ENCODE measurements around the gene FOXD2.
"Not testable (repeated sequence)": the region's sequence is repeated elsewhere in the genome, so short reads cannot be mapped to it uniquely, and the experiment has no call there.

The FOXD2 gene

GRCh38 chr1:47439819-47440598, 2.2 kb downstream of the FOXD2 start:
- no peak for DNase-seq (ENCODE audit: low read depth)

- DNase-seq (ENCODE audit: low read depth), result no peak
Observed at GRCh38 chr1:47440599-47441081, 2.8 kb downstream of the FOXD2 start.

GRCh38 chr1:47441450-47442106, 3.7 kb downstream of the FOXD2 start:
- no peak for DNase-seq (ENCODE audit: low read depth)

- no peak for DNase-seq (ENCODE audit: low read depth)
Observed at GRCh38 chr1:47442202-47442601, 4.4 kb downstream of the FOXD2 start.

- no peak for DNase-seq (ENCODE audit: low read depth)
Observed at GRCh38 chr1:47442842-47443529, 5.1 kb downstream of the FOXD2 start.

- DNase-seq (ENCODE audit: low read depth), result no peak
Observed at GRCh38 chr1:47443530-47444296, 5.9 kb downstream of the FOXD2 start.

GRCh38 chr1:47444297-47444561, 6.4 kb downstream of the FOXD2 start:
- no peak for DNase-seq (ENCODE audit: low read depth)

- no peak for DNase-seq (ENCODE audit: low read depth)
Observed at GRCh38 chr1:47444562-47445465, 7.0 kb downstream of the FOXD2 start.

- DNase-seq (ENCODE audit: low read depth), result no peak
Observed at GRCh38 chr1:47445823-47446550, 8.1 kb downstream of the FOXD2 start.

- no peak for DNase-seq (ENCODE audit: low read depth)
Observed at GRCh38 chr1:47448462-47449222, 10.8 kb downstream of the FOXD2 start.

- DNase-seq (ENCODE audit: low read depth), result no peak
Observed at GRCh38 chr1:47449822-47450552, 12.1 kb downstream of the FOXD2 start.

GRCh38 chr1:47450606-47451005, 12.8 kb downstream of the FOXD2 start:
- no peak for DNase-seq (ENCODE audit: low read depth)

GRCh38 chr1:47452426-47452825, 14.6 kb downstream of the FOXD2 start:
- DNase-seq (ENCODE audit: low read depth), result no peak

GRCh38 chr1:47453910-47454309, 16.1 kb downstream of the FOXD2 start:
- not testable (repeated sequence) for DNase-seq (ENCODE audit: low read depth)

GRCh38 chr1:47456250-47456649, 18.4 kb downstream of the FOXD2 start:
- DNase-seq (ENCODE audit: low read depth), result no peak

GRCh38 chr1:47457547-47457946, 19.7 kb downstream of the FOXD2 start:
- not testable (repeated sequence) for DNase-seq (ENCODE audit: low read depth)

GRCh38 chr1:47459253-47459788, 21.5 kb downstream of the FOXD2 start:
- no peak for DNase-seq (ENCODE audit: low read depth)

GRCh38 chr1:47460040-47460439, 22.2 kb downstream of the FOXD2 start:
- DNase-seq (ENCODE audit: low read depth), result no peak

GRCh38 chr1:47460456-47460855, 22.6 kb downstream of the FOXD2 start:
- no peak for DNase-seq (ENCODE audit: low read depth)
